GM12878 (cell line): ENCODE data around the gene FCGR2B. TPM values are rescaled to one million over a fixed set of nuclear protein-coding genes. Genes with fewer than 3 reads are reported as not detected.

Source experiments
- ATAC-seq: fragments of 200-7000 bp; cut with Tn5 transposase; 3 replicates; pipeline ENCODE4 v1.9.1; 2020; ENCODE audit warnings: mild to moderate bottlenecking, moderate library complexity
- BruUV-seq: library from RNA; stranded (reverse); fragments of 400-500 nt; replicated peaks from 2 replicates; lab custom pipeline; 2021; lab: Mats Ljungman, UMichigan
- CTCF ChIA-PET: fragments of 300-600 bp; sonication (Branson Sonifier 250); formaldehyde crosslinking; extraction: SDS; loops from one replicate; lab custom pipeline; 2021; ENCODE audit warnings: inconsistent platforms; lab: Yijun Ruan, JAX
- POLR2A ChIA-PET: fragments of 350-600 bp; formaldehyde crosslinking; extraction: SDS; loops from one replicate; lab custom pipeline; 2021; ENCODE audit warnings: inconsistent platforms; lab: Charles Lee
- RAD21 ChIA-PET: fragments of 300-600 bp; sonication (Branson Sonifier 250); formaldehyde crosslinking; loops from one replicate; lab custom pipeline; 2023; ENCODE audit warnings: antibody characterized with exemption; ENCODE audit not compliant: unreplicated experiment; lab: Charles Lee
- SMC1A ChIA-PET: fragments of 300-600 bp; sonication (Branson Sonifier 250); formaldehyde crosslinking; loops from one replicate; lab custom pipeline; 2023; ENCODE audit not compliant: unreplicated experiment, uncharacterized antibody; lab: Charles Lee
- DNase-seq: peaks from one replicate; pipeline ENCODE4 v3.0.0-alpha.2; 2011; ENCODE audit warnings: low read depth, low spot score
- FAIRE-seq: peaks from 3 replicates; lab custom pipeline; 2011; peaks lifted over from hg19 to GRCh38; lab: Jason Lieb, UNC
- H2AFZ ChIP-seq: 2 replicates; pipeline ENCODE4 v1.6.0; 2011; ENCODE audit warnings: low read depth, low read length, control low read depth; ENCODE audit not compliant: control insufficient read depth
- H3K27ac ChIP-seq: 2 replicates; pipeline ENCODE4 v1.5.1; 2011; ENCODE audit warnings: control low read depth; ENCODE audit not compliant: control insufficient read depth, insufficient read depth
- H3K27me3 ChIP-seq, 2 experiments: replicated peaks in 1 of 2; 2 replicates each; pipeline versions ENCODE4 v1.6.0 to v1.6.1; 2011; ENCODE audit warnings: low read length in 1 of 2; ENCODE audit not compliant: control insufficient read depth in 2 of 2, insufficient read depth in 2 of 2
- H3K36me3 ChIP-seq, 2 experiments: 2 replicates each; pipeline ENCODE4 v1.5.1; 2011; ENCODE audit warnings: low read length in 1 of 2; ENCODE audit not compliant: control insufficient read depth in 2 of 2, insufficient read depth in 2 of 2
- H3K4me1 ChIP-seq: 2 replicates; pipeline ENCODE4 v1.6.1; 2011; ENCODE audit warnings: mild to moderate bottlenecking, low read length, moderate library complexity, mixed read lengths; ENCODE audit not compliant: control insufficient read depth, insufficient read depth
- H3K4me2 ChIP-seq: 2 replicates; pipeline ENCODE4 v1.6.0; 2011; ENCODE audit warnings: control low read depth; ENCODE audit not compliant: control insufficient read depth, insufficient read depth
- H3K4me3 ChIP-seq: fragments of 200-600 bp; sonication (generic); 2 replicates; pipeline ENCODE4 v1.5.1; 2016
- H3K79me2 ChIP-seq: 2 replicates; pipeline ENCODE4 v1.6.0; 2011; ENCODE audit warnings: low read length; ENCODE audit not compliant: control insufficient read depth, insufficient read depth
- H3K9ac ChIP-seq: 2 replicates; pipeline ENCODE4 v1.8.0; 2011; ENCODE audit warnings: low read length, control low read depth, mixed read lengths; ENCODE audit not compliant: control insufficient read depth, insufficient read depth
- H3K9me3 ChIP-seq: replicated peaks from 3 replicates; pipeline ENCODE4 v1.5.1; 2011; ENCODE audit warnings: mild to moderate bottlenecking, low read length; ENCODE audit not compliant: control insufficient read depth, insufficient read depth
- H4K20me1 ChIP-seq: 2 replicates; pipeline ENCODE4 v1.6.0; 2011; ENCODE audit not compliant: control insufficient read depth, insufficient read depth
- ATF7 ChIP-seq: fragments of 450-650 bp; IDR thresholded peaks from 2 replicates; pipeline ENCODE4 v1.6.1; 2016; ENCODE audit warnings: low read depth, mild to moderate bottlenecking
- BCL3 ChIP-seq: IDR thresholded peaks from 2 replicates; pipeline ENCODE4 v1.6.1; 2011; ENCODE audit warnings: borderline replicate concordance, low read depth, mild to moderate bottlenecking, moderate library complexity, low read length; ENCODE audit not compliant: insufficient read depth, poor library complexity, severe bottlenecking
- BHLHE40 ChIP-seq, 2 experiments: fragments of 450-650 bp in 1 of 2; IDR thresholded peaks; 2 replicates each; pipeline ENCODE4 v1.6.1; 2011 to 2017; ENCODE audit warnings: low read depth in 2 of 2, borderline replicate concordance in 1 of 2, improper control_type of control experiment in 1 of 2, low read length in 1 of 2, mild to moderate bottlenecking in 1 of 2
- CBFB ChIP-seq: IDR thresholded peaks from 2 replicates; pipeline ENCODE4 v1.6.1; 2016; ENCODE audit warnings: antibody characterized with exemption, low read depth
- CEBPB ChIP-seq, 2 experiments: fragments of 150-350 bp in 1 of 2; IDR thresholded peaks; 2 replicates each; pipeline ENCODE4 v1.6.1; 2012 to 2014; ENCODE audit warnings: low read depth in 2 of 2, low read length in 2 of 2, borderline replicate concordance in 1 of 2, inconsistent platforms in 1 of 2
- EGR1 ChIP-seq, 2 experiments: IDR thresholded peaks; 1 replicate in 1 of 2; 2 replicates in 1 of 2; pipeline ENCODE4 v1.6.1; 2011 to 2012; ENCODE audit warnings: low read depth in 2 of 2, low read length in 2 of 2, borderline replicate concordance in 1 of 2, mild to moderate bottlenecking in 1 of 2, moderate library complexity in 1 of 2
- EP300 ChIP-seq, 2 experiments: fragments of 150-350 bp in 1 of 2; IDR thresholded peaks; 2 replicates each; pipeline ENCODE4 v1.6.1; 2011 to 2012; ENCODE audit warnings: low read depth in 2 of 2, low read length in 2 of 2, borderline replicate concordance in 1 of 2, improper control_type of control experiment in 1 of 2, inconsistent platforms in 1 of 2; ENCODE audit not compliant: control insufficient read depth in 1 of 2
- GATAD2B ChIP-seq: fragments of 450-650 bp; conservative IDR thresholded peaks from 2 replicates; pipeline ENCODE4 v1.6.1; 2017; ENCODE audit warnings: low read depth, mild to moderate bottlenecking, moderate library complexity
- HDAC6 ChIP-seq: fragments of 200-600 bp; sonication (generic); IDR thresholded peaks from one replicate; pipeline ENCODE4 v1.8.0; 2017; ENCODE audit warnings: antibody characterized with exemption; ENCODE audit not compliant: unreplicated experiment
- JUND ChIP-seq: IDR thresholded peaks from 2 replicates; pipeline ENCODE4 v1.6.1; 2012; ENCODE audit warnings: low read depth, mild to moderate bottlenecking, low read length, improper control_type of control experiment, moderate library complexity
- NKRF ChIP-seq: fragments of 450-650 bp; conservative IDR thresholded peaks from 2 replicates; pipeline ENCODE4 v1.6.1; 2017; ENCODE audit warnings: mild to moderate bottlenecking, moderate library complexity
- NR2C1 ChIP-seq: fragments of 450-650 bp; IDR thresholded peaks from 2 replicates; pipeline ENCODE4 v1.6.1; 2017; ENCODE audit warnings: antibody characterized with exemption, mild to moderate bottlenecking, moderate library complexity
- RBBP5 ChIP-seq: fragments of 200-600 bp; sonication (generic); conservative IDR thresholded peaks from 2 replicates; pipeline ENCODE4 v1.6.1; 2016
- SRF ChIP-seq, 2 experiments: IDR thresholded peaks; 2 replicates each; pipeline ENCODE4 v1.6.1; 2011; ENCODE audit warnings: low read depth in 2 of 2, low read length in 2 of 2, mild to moderate bottlenecking in 1 of 2, moderate library complexity in 1 of 2
- TAF1 ChIP-seq: IDR thresholded peaks from 2 replicates; pipeline ENCODE4 v1.6.1; 2011; ENCODE audit warnings: mild to moderate bottlenecking, low read depth, low read length, borderline replicate concordance
- WGBS: methylation state at CpG from one replicate; pipeline ENCODE4 v1.1.6; 2016; ENCODE audit warnings: low lambda C conversion rate; ENCODE audit not compliant: insufficient replicate concordance, insufficient coverage; ENCODE audit errors: missing lambda C conversion rate; 5-methylcytosine and 5-hydroxymethylcytosine counted together
- in situ Hi-C: fragments of 300-500 bp; cut with MboI; formaldehyde crosslinking; loops from 9 replicates; pipeline ENCODE4 v1.14.3; 2018; ENCODE audit warnings: mixed read lengths
- intact Hi-C: fragments of 100-400 bp; cut with micrococcal nuclease; formaldehyde crosslinking; loops from one replicate; pipeline ENCODE4 v1.14.2; 2022; ENCODE audit not compliant: unreplicated experiment
- polyA plus RNA-seq, 11 experiments: library from polyadenylated mRNA; depleted of rRNA in 4 of 11; unstranded in 6 of 11; stranded (reverse) in 5 of 11; fragments of >200 nt; fragmentation: Nextera tagmentation in 4 of 11; fragmentation: Illumina TruSeq in 1 of 11; extraction: Ambion mirVana in 4 of 11; extraction: Trizol in 1 of 11; gene quantifications; 1 replicate in 1 of 11; 2 replicates in 10 of 11; pipeline versions ENCODE4 v1.2.1 to v1.2.3, GENCODE V29; 2011 to 2016; ENCODE audit warnings: inconsistent platforms in 2 of 11, missing spikeins in 2 of 11, low read depth in 1 of 11
- total RNA-seq, 4 experiments: library from RNA; depleted of rRNA in 3 of 4; stranded (reverse); fragments of >200 nt in 3 of 4; fragmentation: Illumina TruSeq in 1 of 4; extraction: Trizol in 1 of 4; gene quantifications; 2 replicates each; pipeline versions ENCODE4 v1.2.1 to v1.2.3, GENCODE V29; 2013 to 2021
- TF ChIP-seq, protein P1 (sequence below): IDR thresholded peaks from 2 replicates; pipeline ENCODE4 v1.6.1; 2011; ENCODE audit warnings: low read depth, low read length, improper control_type of control experiment, borderline replicate concordance

The FCGR2B gene
- total and polyA plus RNA-seq, 10 of the 15 experiments (the other 5 are each of a cell fraction or from before 2014, with no cell fraction given) = 76.6 to 216 (median 108) TPM

DNA sequence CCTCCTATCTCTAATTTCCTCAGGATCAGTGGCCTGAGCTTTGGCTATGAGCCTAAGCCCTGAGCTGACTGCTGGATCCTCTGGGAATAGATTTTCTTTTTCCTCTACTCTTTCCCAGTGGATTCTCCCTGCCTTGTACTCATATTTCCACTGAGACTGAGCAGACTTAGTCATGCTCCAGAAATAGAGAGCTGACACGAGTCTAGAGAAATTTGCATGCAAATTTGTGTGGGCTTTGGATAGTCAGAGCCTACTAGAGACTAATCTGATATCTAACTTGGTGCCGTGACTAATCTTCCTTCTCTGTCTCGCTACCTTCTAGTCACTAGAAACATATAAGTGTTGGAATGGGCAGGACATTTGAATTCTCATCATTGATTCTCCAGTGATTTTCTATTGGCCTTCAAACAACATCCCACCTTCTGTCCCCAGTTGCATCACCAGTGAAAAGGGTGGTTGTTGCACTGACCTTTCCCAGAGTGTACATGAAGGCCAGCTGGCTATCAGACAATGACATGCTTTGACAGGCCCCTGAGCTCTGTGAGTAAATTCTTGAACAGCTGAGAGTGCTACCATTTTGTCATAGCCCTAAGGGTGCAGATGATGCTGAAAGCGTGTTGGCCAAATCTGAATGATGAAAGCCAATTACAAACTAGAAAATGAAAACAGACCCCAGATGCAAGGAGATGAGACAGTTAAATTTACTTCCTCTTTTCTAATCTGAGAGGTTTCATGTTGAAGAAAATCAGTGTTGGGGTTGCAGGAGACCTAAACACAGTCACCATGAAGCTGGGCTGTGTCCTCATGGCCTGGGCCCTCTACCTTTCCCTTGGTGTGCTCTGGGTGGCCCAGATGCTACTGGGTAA, 43.8 kb downstream of the FCGR2B start, which contains the start of gene FCRLA:
TSS of gene FCRLA (plus strand) at position 748 of the 866 bp plus-strand sequence. CDS start at position 784, 36 bp downstream.
- H3K79me2 ChIP-seq = peaks cover 43% of the 10 kb centered on the region
- peak within 1 kb of the TSS; percentile 90 for H3K9ac ChIP-seq
- H3K36me3 ChIP-seq = peaks cover 9 to 13% of the 10 kb centered on the region in 2 experiments
- ChIA-PET CTCF (interaction anchor here (0.6 to 5.0 kb wide), 11 partner anchors 9 to 268 kb away, joined by 3 to 75 read pairs (median 4); no protein-coding TSS in a partner anchor), SMC1A (interaction anchor here (1.2 to 5.1 kb wide), 8 partner anchors 10 to 59 kb away, joined by 3 to 61 read pairs (median 5); no protein-coding TSS in a partner anchor), POLR2A (interaction anchor here (0.7 to 3.1 kb wide), 5 partner anchors 9 to 31 kb away, joined by 3 to 23 read pairs (median 16); no protein-coding TSS in a partner anchor), RAD21 (interaction anchor here (0.6 to 4.7 kb wide), 10 partner anchors 9 to 400 kb away, joined by 3 to 74 read pairs (median 6); partner anchors contain the start of gene DUSP12)
- intact Hi-C loops (loop anchor here (2.0 kb wide), 2 partner anchors 20 to 32 kb away; no protein-coding TSS in a partner anchor), in situ Hi-C loops (no loop called here)
- no peaks in the 10 kb centered on the region for H3K27me3 ChIP-seq
- peak; percentile 94 for FAIRE-seq
- H3K4me1 ChIP-seq = peaks cover 32% of the 10 kb centered on the region
- H4K20me1 ChIP-seq = no peaks in the 10 kb centered on the region
- ATAC-seq = peak; percentile 85
- peak; percentile 88 for DNase-seq
- peak within 1 kb of the TSS; percentile 81 for H3K4me3 ChIP-seq
- H3K4me2 ChIP-seq = peak within 1 kb of the TSS; percentile 94
- H3K27ac ChIP-seq = peak within 1 kb of the TSS; percentile 85
- no peaks in the 10 kb centered on the region for H3K9me3 ChIP-seq
- H2AFZ ChIP-seq = peak within 1 kb of the TSS; percentile 69
- WGBS = 4% methylated on average over 4 of the region's 4 CpGs
- BruUV-seq = no TSS peak
- TF ChIP-seq NR2C1 = no peak
- TF ChIP-seq HDAC6 = no peak
- TF ChIP-seq TAF1 = peak; percentile 89; the same call in 1 of the 2 replicates
- TF ChIP-seq ATF7 = peak; percentile 42
- peak in 1 of 2 experiments; percentile 72; a peak in 2 of 4 replicates for TF ChIP-seq EP300 (IDR thresholded peaks at IDR 0.05; ENCODE audit: borderline replicate concordance in 1 of 2, control insufficient read depth in 1 of 2, low read depth in 2 of 2, low read length in 2 of 2)
- peak in 1 of 2 experiments; percentile 61; a peak in 1 of 4 replicates for TF ChIP-seq BHLHE40 (IDR thresholded peaks at IDR 0.05; ENCODE audit: borderline replicate concordance in 1 of 2, low read depth in 2 of 2, low read length in 1 of 2)
- peak; percentile 17; the same call in 1 of the 2 replicates for TF ChIP-seq JUND
- peak; percentile 54; the same call in 1 of the 2 replicates for TF ChIP-seq NKRF
- 0 out of 2 replicates have a peak, but pooled peaks have one; percentile 73 for TF ChIP-seq CBFB
- no peak for TF ChIP-seq BCL3
- TF ChIP-seq, protein P1, sequence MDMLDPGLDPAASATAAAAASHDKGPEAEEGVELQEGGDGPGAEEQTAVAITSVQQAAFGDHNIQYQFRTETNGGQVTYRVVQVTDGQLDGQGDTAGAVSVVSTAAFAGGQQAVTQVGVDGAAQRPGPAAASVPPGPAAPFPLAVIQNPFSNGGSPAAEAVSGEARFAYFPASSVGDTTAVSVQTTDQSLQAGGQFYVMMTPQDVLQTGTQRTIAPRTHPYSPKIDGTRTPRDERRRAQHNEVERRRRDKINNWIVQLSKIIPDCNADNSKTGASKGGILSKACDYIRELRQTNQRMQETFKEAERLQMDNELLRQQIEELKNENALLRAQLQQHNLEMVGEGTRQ = no peak
- 0 out of 4 replicates have a peak, but pooled peaks of 1 of the 2 experiments have one; percentile 35 for TF ChIP-seq SRF (IDR thresholded peaks at IDR 0.05; ENCODE audit: low read depth in 2 of 2, low read length in 2 of 2)
- no peak for TF ChIP-seq RBBP5
- TF ChIP-seq GATAD2B = no peak
- TF ChIP-seq EGR1 (IDR thresholded peaks at IDR 0.05; ENCODE audit: borderline replicate concordance in 1 of 2, low read depth in 2 of 2, low read length in 2 of 2) = no peak
- TF ChIP-seq CEBPB (IDR thresholded peaks at IDR 0.05; ENCODE audit: borderline replicate concordance in 1 of 2, low read depth in 2 of 2, low read length in 2 of 2) = no peak; a peak in 1 of 4 replicates
